Neural cell (in vitro differentiated cells): ENCODE results near the gene TIMM23B. TPM values are rescaled to one million over a fixed set of nuclear protein-coding genes. Genes with fewer than 3 reads are reported as not detected.
"Not testable (repeated sequence)": the region's sequence is repeated elsewhere in the genome, so short reads cannot be mapped to it uniquely, and the experiment has no call there.

Experiments used
- H2AFZ ChIP-seq: fragments of 200-600, 300-800 bp; sonication (generic), shearing (Covaris generic); 2 replicates; pipeline ENCODE4 v1.6.0; 2014; ENCODE audit warnings: low read depth, mild to moderate bottlenecking, antibody characterized with exemption, low read length, moderate library complexity
- H3F3A ChIP-seq: fragments of 200-600 bp; shearing (Covaris generic); 2 replicates; pipeline ENCODE4 v1.6.1; 2016; ENCODE audit warnings: mild to moderate bottlenecking, moderate library complexity, mixed read lengths, antibody characterized with exemption, low read length; ENCODE audit not compliant: insufficient read depth, poor library complexity, severe bottlenecking
- H3K27ac ChIP-seq: fragments of 200-600, 300-800 bp; sonication (generic), shearing (Covaris generic); 2 replicates; pipeline ENCODE4 v1.5.1; 2014; ENCODE audit warnings: mild to moderate bottlenecking, low read length, moderate library complexity
- H3K27me3 ChIP-seq: fragments of 300-800, 200-600 bp; sonication (generic), shearing (Covaris generic); 2 replicates; pipeline ENCODE4 v1.6.0; 2014; ENCODE audit warnings: mild to moderate bottlenecking, low read depth, low read length, moderate library complexity; ENCODE audit not compliant: insufficient read depth
- H3K36me3 ChIP-seq: fragments of 300-800, 200-600 bp; sonication (generic), shearing (Covaris generic); 2 replicates; pipeline ENCODE4 v1.5.1; 2014; ENCODE audit warnings: mild to moderate bottlenecking, antibody characterized with exemption, low read length, moderate library complexity; ENCODE audit not compliant: insufficient read depth
- H3K4me2 ChIP-seq: fragments of 300-800, 200-600 bp; sonication (generic), shearing (Covaris generic); 2 replicates; pipeline ENCODE4 v1.6.0; 2014; ENCODE audit warnings: mild to moderate bottlenecking, low read length
- H3K4me3 ChIP-seq: fragments of 300-800, 200-600 bp; sonication (generic), shearing (Covaris generic); 2 replicates; pipeline ENCODE4 v1.5.1; 2014; ENCODE audit warnings: mild to moderate bottlenecking, low read length, moderate library complexity
- H3K79me2 ChIP-seq: fragments of 200-600 bp; shearing (Covaris generic); replicated peaks from 2 replicates; pipeline ENCODE4 v1.6.0; 2014; ENCODE audit warnings: mild to moderate bottlenecking, low read length, moderate library complexity; ENCODE audit not compliant: insufficient read depth
- H3K9ac ChIP-seq: fragments of 300-800, 200-600 bp; sonication (generic), shearing (Covaris generic); 2 replicates; pipeline ENCODE4 v1.6.1; 2016; ENCODE audit warnings: mild to moderate bottlenecking, low read length, mixed read lengths
- H3K9me2 ChIP-seq: fragments of 200-600 bp; shearing (Covaris generic); 2 replicates; pipeline ENCODE4 v1.6.1; 2016; ENCODE audit warnings: mild to moderate bottlenecking, low read length, mixed read lengths; ENCODE audit not compliant: insufficient read depth
- H3K9me3 ChIP-seq: fragments of 200-600, 300-800 bp; sonication (generic), shearing (Covaris generic); 2 replicates; pipeline ENCODE4 v1.6.1; 2016; ENCODE audit warnings: mild to moderate bottlenecking, mixed run types, low read length, moderate library complexity, mixed read lengths
- H4K20me1 ChIP-seq: fragments of 200-600 bp; shearing (Covaris generic); 2 replicates; pipeline ENCODE4 v1.6.1; 2016; ENCODE audit warnings: mild to moderate bottlenecking, mixed run types; ENCODE audit not compliant: insufficient read depth
- EP300 ChIP-seq: fragments of 450-650 bp; conservative IDR thresholded peaks from 2 replicates; pipeline ENCODE4 v1.6.1; 2014; ENCODE audit warnings: antibody characterized with exemption, mild to moderate bottlenecking, moderate library complexity; ENCODE audit not compliant: poor library complexity, severe bottlenecking
- MXI1 ChIP-seq: fragments of 450-650 bp; conservative IDR thresholded peaks from 2 replicates; pipeline ENCODE4 v1.6.1; 2014; ENCODE audit warnings: antibody characterized with exemption, mild to moderate bottlenecking; ENCODE audit not compliant: poor library complexity, severe bottlenecking
- POLR2AphosphoS5 ChIP-seq: IDR thresholded peaks from 2 replicates; pipeline ENCODE4 v1.6.1; 2012
- REST ChIP-seq: IDR thresholded peaks from 2 replicates; pipeline ENCODE4 v1.6.1; 2012; ENCODE audit warnings: borderline replicate concordance
- SMC3 ChIP-seq: fragments of 450-650 bp; conservative IDR thresholded peaks from 2 replicates; pipeline ENCODE4 v1.6.1; 2014; ENCODE audit warnings: antibody characterized with exemption, mild to moderate bottlenecking, moderate library complexity; ENCODE audit not compliant: poor library complexity
- TAF1 ChIP-seq: IDR thresholded peaks from 2 replicates; pipeline ENCODE4 v1.6.1; 2012; ENCODE audit warnings: low read depth
- polyA minus RNA-seq: library from RNA; depleted of rRNA, polyadenylated mRNA; stranded (reverse); fragments of >200 nt; gene quantifications from 2 replicates; pipeline ENCODE4 v1.2.3, GENCODE V29; 2014
- polyA plus RNA-seq: library from polyadenylated mRNA; depleted of rRNA; stranded (reverse); fragments of >200 nt; gene quantifications from 2 replicates; pipeline ENCODE4 v1.2.3, GENCODE V29; 2014
- TF ChIP-seq, protein P1 (sequence below): fragments of 450-650 bp; IDR thresholded peaks from 2 replicates; pipeline ENCODE4 v1.5.1; 2014; ENCODE audit warnings: antibody characterized with exemption, mild to moderate bottlenecking, moderate library complexity; ENCODE audit not compliant: poor library complexity, severe bottlenecking

TIMM23B gene, protein sequence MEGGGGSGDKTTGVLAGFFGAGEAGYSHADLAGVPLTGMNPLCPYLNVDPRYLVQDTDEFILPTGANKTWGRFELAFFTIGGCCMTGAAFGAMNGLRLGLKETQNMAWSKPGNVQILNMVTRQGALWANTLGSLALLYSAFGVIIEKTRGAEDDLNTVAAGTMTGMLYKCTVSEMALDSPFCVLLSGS
- polyA plus RNA-seq, result 11.7 and 12.1 TPM in 2 replicates
- 18.0 and 22.9 TPM in 2 replicates for polyA minus RNA-seq

DNA sequence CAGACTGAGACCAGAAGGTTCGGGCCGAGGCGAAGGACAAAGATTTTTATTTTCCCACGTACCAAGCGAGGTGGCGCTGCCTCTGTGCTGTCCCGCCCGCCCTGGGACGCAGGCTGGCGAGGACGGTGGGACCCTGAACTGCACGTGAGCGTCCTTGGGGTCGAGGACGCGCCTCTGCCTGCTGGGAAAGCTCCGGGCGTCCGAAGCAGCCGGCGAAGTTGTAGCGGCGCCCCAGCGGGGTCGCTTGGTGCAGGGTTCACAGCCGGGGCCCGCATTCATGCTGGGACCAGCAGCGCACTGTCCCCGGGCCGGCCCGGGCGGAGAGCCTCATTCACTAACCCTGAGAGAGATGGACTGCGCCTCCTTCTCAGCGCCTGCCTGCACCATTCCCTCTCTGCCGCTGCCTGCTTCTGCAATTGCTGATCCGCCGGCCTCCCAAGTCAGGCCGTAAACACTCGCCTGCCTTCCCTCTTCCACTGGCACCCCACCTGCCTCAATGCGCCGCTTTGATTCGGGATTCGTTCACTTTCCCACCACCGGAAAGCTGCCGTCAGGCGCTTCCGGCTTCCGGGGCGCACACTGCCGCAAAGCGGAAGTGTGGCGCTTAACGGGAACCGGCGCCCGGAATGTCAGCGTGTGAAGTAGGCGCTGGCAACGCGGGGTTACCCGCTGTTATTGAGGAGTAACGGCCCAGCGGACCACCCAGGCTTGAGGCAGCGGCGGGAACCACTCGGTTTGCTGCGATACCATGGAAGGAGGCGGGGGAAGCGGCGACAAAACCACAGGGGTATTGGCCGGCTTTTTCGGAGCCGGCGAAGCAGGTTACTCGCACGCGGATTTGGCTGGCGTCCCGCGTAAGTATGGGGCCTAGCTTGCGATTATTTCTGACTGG lies at the start of gene TIMM23B, which contains the start of gene PARG:
Gene TIMM23B, plus strand, starts transcription at position 607 of the 892 bp plus-strand sequence. Its CDS starts 142 bp downstream, at position 749.
Gene PARG, minus strand, starts transcription at position 581 of the 892 bp plus-strand sequence. Its CDS starts 302 bp downstream, at position 279.
- TF ChIP-seq REST (peak; percentile 34), MXI1 (peak; percentile 98), TAF1 (peak; percentile 22), SMC3 (peak; percentile 26), POLR2AphosphoS5 (peak; percentile 75), EP300 (peak; percentile 33)
- TF ChIP-seq, protein P1, sequence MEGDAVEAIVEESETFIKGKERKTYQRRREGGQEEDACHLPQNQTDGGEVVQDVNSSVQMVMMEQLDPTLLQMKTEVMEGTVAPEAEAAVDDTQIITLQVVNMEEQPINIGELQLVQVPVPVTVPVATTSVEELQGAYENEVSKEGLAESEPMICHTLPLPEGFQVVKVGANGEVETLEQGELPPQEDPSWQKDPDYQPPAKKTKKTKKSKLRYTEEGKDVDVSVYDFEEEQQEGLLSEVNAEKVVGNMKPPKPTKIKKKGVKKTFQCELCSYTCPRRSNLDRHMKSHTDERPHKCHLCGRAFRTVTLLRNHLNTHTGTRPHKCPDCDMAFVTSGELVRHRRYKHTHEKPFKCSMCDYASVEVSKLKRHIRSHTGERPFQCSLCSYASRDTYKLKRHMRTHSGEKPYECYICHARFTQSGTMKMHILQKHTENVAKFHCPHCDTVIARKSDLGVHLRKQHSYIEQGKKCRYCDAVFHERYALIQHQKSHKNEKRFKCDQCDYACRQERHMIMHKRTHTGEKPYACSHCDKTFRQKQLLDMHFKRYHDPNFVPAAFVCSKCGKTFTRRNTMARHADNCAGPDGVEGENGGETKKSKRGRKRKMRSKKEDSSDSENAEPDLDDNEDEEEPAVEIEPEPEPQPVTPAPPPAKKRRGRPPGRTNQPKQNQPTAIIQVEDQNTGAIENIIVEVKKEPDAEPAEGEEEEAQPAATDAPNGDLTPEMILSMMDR, result peak; percentile 34
- H2AFZ ChIP-seq, result peak within 1 kb of the TSS; percentile 51
- H3K27ac ChIP-seq, result peak within 1 kb of the TSS; percentile 59
- peaks cover 13% of the 10 kb centered on the region for H3K79me2 ChIP-seq
- H3F3A ChIP-seq, H3K36me3 ChIP-seq, H4K20me1 ChIP-seq, H3K9me3 ChIP-seq, H3K27me3 ChIP-seq, H3K9me2 ChIP-seq: not testable (repeated sequence)
- peak within 1 kb of the TSS; percentile 70 for H3K4me3 ChIP-seq
- peak within 1 kb of the TSS; percentile 69 for H3K9ac ChIP-seq
- peak within 1 kb of the TSS; percentile 78 for H3K4me2 ChIP-seq

- not testable (repeated sequence) for H3K27me3 ChIP-seq, H3K36me3 ChIP-seq, H3K4me3 ChIP-seq, H2AFZ ChIP-seq, H3F3A ChIP-seq, H3K9me2 ChIP-seq, H3K9me3 ChIP-seq, H3K4me2 ChIP-seq, H3K79me2 ChIP-seq, H3K27ac ChIP-seq, H4K20me1 ChIP-seq, H3K9ac ChIP-seq
Observed at GRCh38 chr10:49899999-49900398, 41.9 kb upstream of the TIMM23B start.

DNA sequence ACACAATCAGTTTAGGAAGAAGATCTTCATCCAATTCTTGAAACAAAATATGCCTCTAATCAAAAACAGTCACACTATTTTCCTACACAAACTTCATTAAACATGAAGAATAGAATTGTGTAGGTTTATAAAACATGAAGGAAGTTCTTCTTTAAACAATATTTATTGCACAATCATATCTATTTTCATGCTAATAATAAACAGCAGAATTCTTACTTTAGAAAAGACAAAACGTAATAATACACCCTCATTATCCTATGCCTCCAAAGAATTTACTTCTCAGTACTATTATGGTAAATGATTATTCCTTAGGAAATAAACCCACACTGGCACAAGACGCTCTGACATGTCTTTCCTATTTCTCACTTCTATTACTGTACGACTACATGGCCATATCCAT lies 41.4 kb upstream of the TIMM23B start:
- H3K9me2 ChIP-seq, H3K4me2 ChIP-seq, H2AFZ ChIP-seq, H3K4me3 ChIP-seq, H3F3A ChIP-seq, H3K36me3 ChIP-seq, H4K20me1 ChIP-seq, H3K27me3 ChIP-seq, H3K27ac ChIP-seq, H3K9ac ChIP-seq, H3K9me3 ChIP-seq, H3K79me2 ChIP-seq: not testable (repeated sequence)

DNA sequence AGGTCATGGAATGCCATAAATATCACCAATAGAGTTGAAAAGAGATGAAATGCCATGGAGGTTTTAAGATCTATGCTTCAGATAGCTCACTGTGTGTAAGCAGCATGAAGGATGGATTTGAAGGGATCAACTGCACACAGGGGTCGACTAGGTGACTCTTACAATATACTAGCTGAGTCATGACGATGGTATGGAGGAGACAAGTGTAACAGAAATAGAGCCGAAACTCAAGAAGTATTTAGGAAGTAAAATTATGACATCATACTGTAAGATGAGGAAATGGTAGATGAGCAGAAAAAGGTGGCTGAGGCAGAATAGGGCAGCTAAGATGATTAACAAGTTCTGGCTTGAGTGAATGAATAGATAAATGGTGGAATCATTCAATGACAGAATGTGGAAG lies 38.0 kb upstream of the TIMM23B start:
- H3K27me3 ChIP-seq, H3K79me2 ChIP-seq, H3K9ac ChIP-seq, H2AFZ ChIP-seq, H4K20me1 ChIP-seq, H3K4me2 ChIP-seq, H3K9me2 ChIP-seq, H3K27ac ChIP-seq, H3F3A ChIP-seq, H3K4me3 ChIP-seq, H3K9me3 ChIP-seq, H3K36me3 ChIP-seq: not testable (repeated sequence)

- H3K36me3 ChIP-seq, H3K4me2 ChIP-seq, H3F3A ChIP-seq, H3K27me3 ChIP-seq, H3K9me3 ChIP-seq, H3K79me2 ChIP-seq, H3K4me3 ChIP-seq, H3K9me2 ChIP-seq, H3K27ac ChIP-seq, H2AFZ ChIP-seq, H3K9ac ChIP-seq, H4K20me1 ChIP-seq: not testable (repeated sequence)
Observed at GRCh38 chr10:49908290-49909080, 33.4 kb upstream of the TIMM23B start.
